Measurements from ENCODE around the gene TRNAU1AP. TPM values are rescaled to one million over a fixed set of nuclear protein-coding genes. Genes with fewer than 3 reads are reported as not detected.

TRNAU1AP gene
- total RNA-seq, 4 donors from 2014 or later, result 5.3 to 19.7 (median 12.0) TPM

- TF ChIP-seq CTCF (IDR thresholded peaks at IDR 0.05 in 4 of 5, conservative IDR thresholded peaks at IDR 0.05 in 1 of 5) (no peak), POLR2A (IDR thresholded peaks at IDR 0.05) (no peak)
- in situ Hi-C loops (cut with MboI; ENCODE audit: low sequenced_read_pairs in 4 of 4), result loop anchor here in 3 of 4 donors (5.0 to 25.0 kb wide), 4 partner anchors 45 to 380 kb away; partner anchors contain the start of gene TRNAU1AP (in 1 of the 3)
- Histone ChIP-seq H3K27ac (peak overlapping the region; percentile 78 to 93 (median 86)), H3K4me1 (peaks cover 46 to 52% of the 10 kb centered on the region in 2 donors), H3K9me3 (no peaks in the 10 kb centered on the region), H3K27me3 (no peaks in the 10 kb centered on the region), H3K4me3 (peak overlapping the region; percentile 67 to 83 (median 75)), H3K36me3 (peaks cover 0 to 44% of the 10 kb centered on the region in 2 donors)
- DNase-seq (no peak), ATAC-seq (no peak)
- intact Hi-C loops (cut with DNase I; ENCODE audit: low total_unique reads), result loop anchor here (5.0 kb wide), 1 partner anchor 260 kb away; no protein-coding TSS in a partner anchor
Observed at GRCh38 chr1:28507247-28507645, 45.6 kb upstream of the TRNAU1AP start.

- TF ChIP-seq POLR2A (IDR thresholded peaks at IDR 0.05) (no peak), CTCF (IDR thresholded peaks at IDR 0.05 in 4 of 5, conservative IDR thresholded peaks at IDR 0.05 in 1 of 5) (no peak)
Observed at GRCh38 chr1:28507646-28508434, 45.0 kb upstream of the TRNAU1AP start.

GRCh38 chr1:28508435-28508754 lies 44.5 kb upstream of the TRNAU1AP start:
- H3K27me3 ChIP-seq, result no peaks in the 10 kb centered on the region
- H3K9me3 ChIP-seq, result no peaks in the 10 kb centered on the region
- intact Hi-C loops (cut with DNase I; ENCODE audit: low total_unique reads), result loop anchor here (5.0 kb wide), 1 partner anchor 261 kb away; no protein-coding TSS in a partner anchor
- peaks cover 0 to 52% of the 10 kb centered on the region in 2 donors for H3K36me3 ChIP-seq
- peak overlapping the region; percentile 78 to 93 (median 86) for H3K27ac ChIP-seq
- TF ChIP-seq POLR2A (IDR thresholded peaks at IDR 0.05) (no peak), CTCF (IDR thresholded peaks at IDR 0.05 in 4 of 5, conservative IDR thresholded peaks at IDR 0.05 in 1 of 5) (no peak)
- DNase-seq (no peak), ATAC-seq (no peak)
- H3K4me1 ChIP-seq, result peaks cover 49 to 55% of the 10 kb centered on the region in 2 donors
- no peak overlapping the region for H3K4me3 ChIP-seq
- in situ Hi-C loops (cut with MboI; ENCODE audit: low sequenced_read_pairs in 4 of 4), result loop anchor here in 3 of 4 donors (5.0 to 25.0 kb wide), 4 partner anchors 44 to 379 kb away; partner anchors contain the start of gene TRNAU1AP (in 1 of the 3)

More at GRCh38 chr1:28507646-28508434, 45.0 kb upstream of the TRNAU1AP start:
- Histone ChIP-seq H3K4me3 (peak overlapping the region; percentile 67 to 83 (median 75)), H3K36me3 (peaks cover 0 to 47% of the 10 kb centered on the region in 2 donors), H3K27me3 (no peaks in the 10 kb centered on the region), H3K9me3 (no peaks in the 10 kb centered on the region), H3K4me1 (peaks cover 49 to 55% of the 10 kb centered on the region in 2 donors), H3K27ac (peak overlapping the region; percentile 78 to 93 (median 86))
- intact Hi-C loops (cut with DNase I; ENCODE audit: low total_unique reads), result loop anchor here (5.0 kb wide), 1 partner anchor 261 kb away; no protein-coding TSS in a partner anchor
- ATAC-seq (no peak), DNase-seq (no peak)
- in situ Hi-C loops (cut with MboI; ENCODE audit: low sequenced_read_pairs in 4 of 4), result loop anchor here in 3 of 4 donors (5.0 to 25.0 kb wide), 4 partner anchors 44 to 379 kb away; partner anchors contain the start of gene TRNAU1AP (in 1 of the 3)

GRCh38 chr1:28509705-28510272 lies 43.1 kb upstream of the TRNAU1AP start:
- peaks cover 0 to 59% of the 10 kb centered on the region in 2 donors for H3K36me3 ChIP-seq
- H3K4me3 ChIP-seq, result no peak overlapping the region
- H3K27ac ChIP-seq, result peak overlapping the region; percentile 1 to 93 (median 79)
- ATAC-seq (no peak), DNase-seq (no peak)
- TF ChIP-seq POLR2A (IDR thresholded peaks at IDR 0.05), result no peak
- no peak for TF ChIP-seq CTCF (IDR thresholded peaks at IDR 0.05 in 4 of 5, conservative IDR thresholded peaks at IDR 0.05 in 1 of 5)
- in situ Hi-C loops (cut with MboI; ENCODE audit: low sequenced_read_pairs in 4 of 4), result loop anchor here (5.0 to 25.0 kb wide), 6 partner anchors 43 to 378 kb away; partner anchors contain the start of gene TRNAU1AP (in 1 of the 4)
- intact Hi-C loops (cut with DNase I; ENCODE audit: low total_unique reads), result loop anchor here (5.0 to 10.0 kb wide), 2 partner anchors 262 to 675 kb away; partner anchors contain the start of gene SRSF4
- H3K4me1 ChIP-seq, result peaks cover 49 to 55% of the 10 kb centered on the region in 2 donors
- H3K27me3 ChIP-seq, result no peaks in the 10 kb centered on the region
- H3K9me3 ChIP-seq, result no peaks in the 10 kb centered on the region

All from gastrocnemius medialis (tissue), 4 donors.